ENCODE results near the gene QPRT.

DNA sequence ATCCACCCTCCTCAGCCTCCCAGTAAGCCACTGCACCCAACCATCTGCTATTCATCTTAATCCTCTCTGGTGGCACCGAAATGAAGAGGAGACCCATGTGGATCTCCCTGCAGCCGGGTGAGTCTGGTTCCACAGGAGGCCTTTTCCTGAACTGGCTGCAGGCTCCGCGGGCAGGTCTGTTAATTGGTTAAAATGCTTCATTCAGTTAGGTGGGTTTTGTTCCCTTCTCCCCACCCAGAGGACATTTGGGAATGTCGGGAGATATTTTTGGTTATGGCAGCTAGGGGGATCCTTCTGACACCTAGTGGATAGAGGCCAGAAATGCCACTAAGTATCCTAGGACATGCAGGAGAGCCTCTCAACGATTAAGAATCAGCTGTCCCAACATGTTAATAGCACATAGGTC lies 50.1 kb downstream of the QPRT start:
- TF ChIP-seq TARDBP (IDR thresholded peaks at IDR 0.05), result no peak
- no peak for TF ChIP-seq HDGF (IDR thresholded peaks at IDR 0.05; ENCODE audit: borderline replicate concordance)
- no peak for TF ChIP-seq ARNT (IDR thresholded peaks at IDR 0.05)
- TF ChIP-seq BHLHE40 (IDR thresholded peaks at IDR 0.05; ENCODE audit: borderline replicate concordance), result no peak
- TF ChIP-seq FOXK2 (IDR thresholded peaks at IDR 0.05), result no peak
- TF ChIP-seq, protein P1, sequence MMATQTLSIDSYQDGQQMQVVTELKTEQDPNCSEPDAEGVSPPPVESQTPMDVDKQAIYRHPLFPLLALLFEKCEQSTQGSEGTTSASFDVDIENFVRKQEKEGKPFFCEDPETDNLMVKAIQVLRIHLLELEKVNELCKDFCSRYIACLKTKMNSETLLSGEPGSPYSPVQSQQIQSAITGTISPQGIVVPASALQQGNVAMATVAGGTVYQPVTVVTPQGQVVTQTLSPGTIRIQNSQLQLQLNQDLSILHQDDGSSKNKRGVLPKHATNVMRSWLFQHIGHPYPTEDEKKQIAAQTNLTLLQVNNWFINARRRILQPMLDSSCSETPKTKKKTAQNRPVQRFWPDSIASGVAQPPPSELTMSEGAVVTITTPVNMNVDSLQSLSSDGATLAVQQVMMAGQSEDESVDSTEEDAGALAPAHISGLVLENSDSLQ (IDR thresholded peaks at IDR 0.05), result no peak
- no peak for TF ChIP-seq LEF1 (IDR thresholded peaks at IDR 0.05; ENCODE audit: borderline replicate concordance)
- no peak for TF ChIP-seq FOXA1 (IDR thresholded peaks at IDR 0.05)
- TF ChIP-seq CTBP1 (IDR thresholded peaks at IDR 0.05; ENCODE audit: borderline replicate concordance), result no peak
- TF ChIP-seq FOXM1 (IDR thresholded peaks at IDR 0.05; ENCODE audit: borderline replicate concordance), result no peak
- no peak for TF ChIP-seq SUZ12 (IDR thresholded peaks at IDR 0.05)
- TF ChIP-seq SP1 (IDR thresholded peaks at IDR 0.05), result no peak
